HG03159 (cell line): ENCODE data around the gene TIMM22.
"Not testable (repeated sequence)": the region's sequence is repeated elsewhere in the genome, so short reads cannot be mapped to it uniquely, and the experiment has no call there.

Source experiments
- ATAC-seq: cut with Tn5 transposase; IDR thresholded peaks from one replicate; pipeline ENCODE4 v1.9.1; 2021; ENCODE audit warnings: mild to moderate bottlenecking, moderate library complexity; ENCODE audit not compliant: unreplicated experiment

The TIMM22 gene

GRCh38 chr17:971861-972260 lies 25.1 kb upstream of the TIMM22 start:
- not testable (repeated sequence) for ATAC-seq

- ATAC-seq: no peak
These were observed 23.9 kb upstream of the TIMM22 start for GRCh38 chr17:973053-973452.

GRCh38 chr17:974778-975177 lies 22.2 kb upstream of the TIMM22 start:
- ATAC-seq: not testable (repeated sequence)

GRCh38 chr17:975371-975915 lies 21.5 kb upstream of the TIMM22 start:
- no peak for ATAC-seq

GRCh38 chr17:976312-976711 lies 20.6 kb upstream of the TIMM22 start:
- ATAC-seq: no peak

GRCh38 chr17:977166-977565 lies 19.8 kb upstream of the TIMM22 start:
- ATAC-seq: no peak

GRCh38 chr17:978103-979093 lies 18.5 kb upstream of the TIMM22 start:
- no peak for ATAC-seq

GRCh38 chr17:979212-979538 lies 17.8 kb upstream of the TIMM22 start:
- ATAC-seq: peak; percentile 37

- peak; percentile 59 for ATAC-seq
These were observed 17.2 kb upstream of the TIMM22 start, which contains the start of gene NXN for GRCh38 chr17:979539-980405. TSS of gene NXN (minus strand) at chr17:979776.

GRCh38 chr17:980406-981291 lies 16.3 kb upstream of the TIMM22 start:
- ATAC-seq: peak; percentile 60

- ATAC-seq: no peak
These were observed 15.7 kb upstream of the TIMM22 start for GRCh38 chr17:981292-981658.

- no peak for ATAC-seq
These were observed 13.0 kb upstream of the TIMM22 start for GRCh38 chr17:983921-984320.

- ATAC-seq: no peak
These were observed 10.5 kb upstream of the TIMM22 start for GRCh38 chr17:986322-986929.

- ATAC-seq: no peak
These were observed 9.0 kb upstream of the TIMM22 start for GRCh38 chr17:987931-988330.

GRCh38 chr17:988561-988960 lies 8.4 kb upstream of the TIMM22 start:
- no peak for ATAC-seq

- no peak for ATAC-seq
These were observed 4.0 kb upstream of the TIMM22 start for GRCh38 chr17:992933-993332.

- not testable (repeated sequence) for ATAC-seq
These were observed 1.6 kb upstream of the TIMM22 start for GRCh38 chr17:995324-995723.

GRCh38 chr17:998111-998510 lies 1.2 kb downstream of the TIMM22 start:
- no peak for ATAC-seq

- no peak for ATAC-seq
These were observed 3.9 kb downstream of the TIMM22 start for GRCh38 chr17:1000597-1001461.
